Endothelial cell of hepatic sinusoid (primary cell): Measurements from ENCODE around the gene SATB2.

ENCODE experiments used
- in situ Hi-C: cut with HindIII; loops from 2 replicates; pipeline ENCODE4 v1.10.0; 2017; ENCODE audit warnings: low sequenced_read_pairs

The SATB2 gene

DNA sequence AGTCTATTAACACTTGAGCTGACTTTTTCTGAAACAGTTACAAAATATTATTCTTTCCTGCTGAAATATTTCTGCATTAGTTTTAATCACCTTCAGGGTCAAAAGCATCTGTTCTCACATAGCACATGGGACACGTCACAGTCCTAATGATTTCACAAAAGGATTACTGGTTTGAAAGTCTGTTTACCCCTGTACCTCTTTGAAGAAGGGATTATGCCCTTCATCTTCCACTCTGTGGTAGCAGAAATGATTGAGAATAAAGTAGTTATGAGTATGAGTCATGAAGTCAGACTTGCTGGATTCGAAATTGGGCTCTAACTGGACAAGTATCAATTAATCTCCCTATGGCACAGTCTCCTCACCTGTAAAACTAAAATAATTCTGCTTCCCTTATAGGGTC, 121.2 kb downstream of the SATB2 start:
- in situ Hi-C loops, result no loop called here

DNA sequence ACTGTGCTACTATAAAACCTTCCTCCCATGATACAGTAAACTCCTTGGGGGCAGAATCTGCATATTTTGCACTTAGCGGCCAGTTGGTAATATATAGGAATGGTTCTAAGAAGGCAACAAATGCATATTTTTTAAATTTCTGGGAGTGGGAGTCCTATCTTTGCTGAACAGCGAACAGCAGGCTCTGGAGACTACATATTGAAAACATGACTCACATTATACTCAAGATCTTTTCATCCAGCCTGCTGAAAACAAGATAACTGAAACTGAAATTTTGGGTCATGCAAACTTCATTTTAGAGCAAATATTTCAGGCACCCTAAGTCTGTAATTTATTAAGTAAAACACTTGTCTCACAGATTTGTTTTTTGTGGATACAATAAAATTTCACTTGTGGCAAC, 122.2 kb downstream of the SATB2 start:
- in situ Hi-C loops, result no loop called here

- in situ Hi-C loops, result no loop called here
Measured at GRCh38 chr2:199329466-199329865, 128.3 kb downstream of the SATB2 start.

GRCh38 chr2:199329031-199329430, 128.7 kb downstream of the SATB2 start:
- in situ Hi-C loops, result no loop called here

DNA sequence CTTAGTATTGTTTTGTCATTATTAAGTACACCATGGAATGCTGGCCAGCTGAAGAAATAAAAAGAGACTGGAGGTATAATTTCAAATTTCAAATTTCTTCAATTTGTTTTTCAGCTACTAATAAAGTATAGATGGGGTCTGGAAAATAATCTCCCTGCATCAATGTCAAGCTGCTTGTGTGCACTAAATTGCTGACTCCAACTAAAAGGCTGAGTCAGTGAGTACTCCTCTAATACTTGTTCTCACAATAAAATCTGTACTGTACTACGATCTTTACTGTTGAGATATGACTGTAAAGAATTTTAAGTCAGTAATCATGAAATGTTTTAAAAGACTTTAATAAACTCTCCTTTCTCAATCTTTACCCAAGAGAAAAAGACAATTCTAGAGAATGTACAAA, 131.9 kb downstream of the SATB2 start:
- in situ Hi-C loops, result no loop called here

DNA sequence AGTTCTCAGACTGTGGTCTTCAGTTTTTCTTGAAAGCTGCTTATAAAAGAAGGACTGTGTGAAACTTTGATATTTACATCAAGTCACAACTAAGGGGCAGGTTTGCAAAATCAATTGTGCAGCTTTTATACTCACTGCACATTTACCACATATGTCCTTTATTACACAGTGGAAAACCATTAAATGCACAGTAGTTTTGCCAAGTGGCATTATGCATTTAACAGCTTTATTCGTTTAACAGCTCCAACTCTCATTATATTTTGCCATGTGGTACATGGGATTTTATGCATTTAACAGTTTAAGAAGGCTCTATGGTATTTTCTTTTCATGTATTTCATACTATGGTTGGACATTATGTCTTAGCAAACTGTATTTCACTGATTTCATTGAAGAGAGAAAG, 135.6 kb downstream of the SATB2 start:
- in situ Hi-C loops, result no loop called here

DNA sequence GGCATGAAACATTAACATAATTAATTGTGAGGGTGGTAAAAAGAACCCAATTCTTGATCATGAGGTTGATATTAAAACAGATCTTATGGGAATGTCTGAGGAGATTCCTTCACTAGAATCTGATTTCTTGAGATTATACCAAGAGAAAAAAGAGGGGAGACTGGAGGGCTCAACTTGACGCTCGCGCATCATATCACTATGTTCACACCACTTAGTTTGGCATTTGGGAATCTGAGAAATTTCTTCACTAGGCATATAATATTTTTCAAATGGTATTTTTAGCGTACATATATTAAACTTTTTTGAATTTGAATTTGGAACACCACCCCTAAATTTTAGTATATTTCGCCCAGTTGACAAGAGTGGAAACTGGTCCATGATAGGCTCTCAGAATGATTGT, 140.1 kb downstream of the SATB2 start:
- in situ Hi-C loops, result no loop called here

GRCh38 chr2:199316851-199317250, 140.9 kb downstream of the SATB2 start:
- in situ Hi-C loops, result no loop called here

GRCh38 chr2:199315299-199316179, 142.2 kb downstream of the SATB2 start:
- in situ Hi-C loops, result no loop called here

- in situ Hi-C loops, result no loop called here
Measured at GRCh38 chr2:199312931-199313330, 144.8 kb downstream of the SATB2 start.

- in situ Hi-C loops, result no loop called here
Measured at GRCh38 chr2:199310771-199311585, 146.8 kb downstream of the SATB2 start.

GRCh38 chr2:199309973-199310372, 147.8 kb downstream of the SATB2 start:
- in situ Hi-C loops, result no loop called here

GRCh38 chr2:199309411-199309810, 148.3 kb downstream of the SATB2 start:
- in situ Hi-C loops, result no loop called here

GRCh38 chr2:199308567-199308966, 149.2 kb downstream of the SATB2 start:
- in situ Hi-C loops, result no loop called here

GRCh38 chr2:199307461-199307860, 150.3 kb downstream of the SATB2 start:
- in situ Hi-C loops, result no loop called here

GRCh38 chr2:199306116-199306515, 151.6 kb downstream of the SATB2 start:
- in situ Hi-C loops, result no loop called here

DNA sequence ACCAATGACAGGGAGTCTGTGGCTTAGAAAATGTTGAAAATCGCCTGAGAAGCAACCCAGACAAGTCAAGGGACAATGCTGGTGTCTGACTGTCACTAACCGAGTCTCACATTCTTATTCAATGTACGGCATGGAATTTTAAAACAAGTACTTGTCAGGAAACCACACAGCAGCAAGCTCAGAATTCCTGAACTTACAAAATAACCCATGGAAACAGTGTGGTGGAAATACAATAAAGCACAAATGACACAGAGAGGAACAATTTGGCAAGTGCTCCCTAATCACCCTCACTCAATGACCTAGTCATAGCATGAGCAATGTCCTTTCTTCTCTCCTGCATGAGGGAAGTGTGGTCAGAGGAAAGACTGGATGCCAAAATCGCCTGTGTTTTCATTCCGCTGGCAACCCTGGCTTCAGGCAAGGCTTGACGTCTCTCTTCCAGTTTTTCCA, 154.0 kb downstream of the SATB2 start:
- in situ Hi-C loops, result loop anchor here (5.0 kb wide), 1 partner anchor 36 kb away; no protein-coding TSS in a partner anchor

- in situ Hi-C loops, result loop anchor here (5.0 kb wide), 1 partner anchor 36 kb away; no protein-coding TSS in a partner anchor
Measured at GRCh38 chr2:199302851-199303250, 154.9 kb downstream of the SATB2 start.

DNA sequence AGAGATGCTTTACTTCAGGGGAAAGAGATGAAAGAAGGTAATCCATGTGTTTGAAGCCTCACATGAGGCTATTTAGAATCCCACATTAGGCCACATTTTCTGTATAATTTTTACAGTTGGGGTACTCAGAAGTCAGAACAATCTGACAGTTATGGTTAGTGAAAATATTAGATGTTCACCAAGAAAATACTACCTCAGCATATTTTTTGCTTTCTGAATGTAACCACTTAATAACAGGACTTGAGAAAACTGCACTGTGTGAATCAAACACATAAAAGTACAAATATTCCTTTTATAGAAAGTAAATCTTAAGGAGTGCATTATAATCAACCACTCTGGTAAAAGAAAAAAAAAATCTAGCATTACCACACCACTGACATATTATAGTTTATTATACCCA, 169.3 kb downstream of the SATB2 start:
- in situ Hi-C loops, result no loop called here

DNA sequence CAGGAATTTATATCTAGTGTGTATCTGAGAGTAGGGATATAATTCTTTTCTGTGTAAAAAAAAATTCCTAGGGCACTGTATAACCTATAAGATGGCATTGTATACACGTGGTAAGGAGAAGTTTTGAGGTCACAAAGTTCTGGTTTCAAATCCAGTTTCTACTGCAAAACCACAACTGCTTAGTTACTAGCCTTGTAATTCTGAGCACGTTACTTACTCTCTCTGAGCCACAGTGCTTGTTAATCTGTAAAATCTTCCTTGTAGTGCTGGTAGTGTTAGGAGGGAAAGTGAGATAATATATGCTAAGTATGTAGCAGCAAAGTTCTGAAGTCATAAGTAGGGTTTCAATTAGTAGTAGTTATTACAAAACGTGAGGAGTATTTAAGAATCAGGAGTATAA, 175.4 kb downstream of the SATB2 start:
- in situ Hi-C loops, result no loop called here

GRCh38 chr2:199279146-199279545, 178.6 kb downstream of the SATB2 start:
- in situ Hi-C loops, result no loop called here

GRCh38 chr2:199278099-199278498, 179.6 kb downstream of the SATB2 start:
- in situ Hi-C loops, result no loop called here
